Uterus (tissue), 2 donors: Measurements from ENCODE around the gene SLC25A29.

Experiments
- POLR2A ChIP-seq, 2 donors: fragments of 450-650 bp; IDR thresholded peaks; one replicate each; pipeline ENCODE4 v1.6.1; 2016; ENCODE audit warnings: antibody characterized with exemption in 2 of 2, mild to moderate bottlenecking in 1 of 2, moderate library complexity in 1 of 2
- TF ChIP-seq, protein P1 (sequence below), 4 experiments: fragments of 200-600 bp in 2 of 4; fragments of 450-650 bp in 2 of 4; sonication (generic) in 2 of 4; IDR thresholded peaks; one replicate each; pipeline ENCODE4 v1.5.1; 2016 to 2019; ENCODE audit warnings: antibody characterized with exemption in 4 of 4, mild to moderate bottlenecking in 2 of 4, moderate library complexity in 1 of 4

DNA sequence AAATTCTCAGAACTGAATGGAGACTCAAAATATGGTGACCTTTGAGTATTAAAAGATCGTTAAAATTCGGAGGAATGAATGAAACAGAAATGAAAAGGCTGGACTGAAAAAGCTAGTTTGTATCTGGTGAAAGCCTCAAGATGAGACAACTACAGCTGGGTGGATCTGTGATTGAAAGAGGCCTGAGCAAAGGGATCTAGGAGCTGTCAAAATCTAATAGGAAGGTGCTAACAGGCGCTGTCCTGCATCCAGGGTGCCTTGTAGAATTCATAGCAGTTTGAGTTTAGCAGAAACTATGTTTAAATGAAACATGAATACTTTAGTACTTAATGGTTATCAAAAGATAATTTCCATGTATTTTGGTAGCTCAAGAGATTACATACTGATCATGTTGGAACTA, 65.0 kb downstream of the SLC25A29 start:
- TF ChIP-seq, protein P1, sequence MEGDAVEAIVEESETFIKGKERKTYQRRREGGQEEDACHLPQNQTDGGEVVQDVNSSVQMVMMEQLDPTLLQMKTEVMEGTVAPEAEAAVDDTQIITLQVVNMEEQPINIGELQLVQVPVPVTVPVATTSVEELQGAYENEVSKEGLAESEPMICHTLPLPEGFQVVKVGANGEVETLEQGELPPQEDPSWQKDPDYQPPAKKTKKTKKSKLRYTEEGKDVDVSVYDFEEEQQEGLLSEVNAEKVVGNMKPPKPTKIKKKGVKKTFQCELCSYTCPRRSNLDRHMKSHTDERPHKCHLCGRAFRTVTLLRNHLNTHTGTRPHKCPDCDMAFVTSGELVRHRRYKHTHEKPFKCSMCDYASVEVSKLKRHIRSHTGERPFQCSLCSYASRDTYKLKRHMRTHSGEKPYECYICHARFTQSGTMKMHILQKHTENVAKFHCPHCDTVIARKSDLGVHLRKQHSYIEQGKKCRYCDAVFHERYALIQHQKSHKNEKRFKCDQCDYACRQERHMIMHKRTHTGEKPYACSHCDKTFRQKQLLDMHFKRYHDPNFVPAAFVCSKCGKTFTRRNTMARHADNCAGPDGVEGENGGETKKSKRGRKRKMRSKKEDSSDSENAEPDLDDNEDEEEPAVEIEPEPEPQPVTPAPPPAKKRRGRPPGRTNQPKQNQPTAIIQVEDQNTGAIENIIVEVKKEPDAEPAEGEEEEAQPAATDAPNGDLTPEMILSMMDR (IDR thresholded peaks at IDR 0.05), result no peak
- TF ChIP-seq POLR2A (IDR thresholded peaks at IDR 0.05), result no peak
